ENCODE results near the gene ZNF112.

GRCh38 chr19:44280916-44281315, 75.6 kb downstream of the ZNF112 start:
- no peak for TF ChIP-seq CTCF (conservative IDR thresholded peaks at IDR 0.05; ENCODE audit: low read depth, low read length)
- TF ChIP-seq EZH2 (IDR thresholded peaks at IDR 0.05; ENCODE audit: borderline replicate concordance, low read depth, low read length, poor library complexity, severe bottlenecking), result no peak
